Mesothelial cell of epicardium (in vitro differentiated cells): ENCODE measurements around the gene RGS1. TPM values are rescaled to one million over a fixed set of nuclear protein-coding genes. Genes with fewer than 3 reads are reported as not detected.

Source experiments
- DNase-seq, 2 experiments: peaks; one replicate each; pipeline ENCODE4 v3.0.0; 2021; ENCODE audit warnings: low spot score in 2 of 2; ENCODE audit not compliant: unreplicated experiment in 2 of 2
- H3K27ac Mint-ChIP-seq: 2 replicates; pipeline ENCODE4 v1.8.0; 2021; ENCODE audit warnings: mixed read lengths
- H3K27me3 Mint-ChIP-seq: 2 replicates; pipeline ENCODE4 v1.8.0; 2021; ENCODE audit warnings: low read depth, mixed read lengths
- H3K36me3 Mint-ChIP-seq: 2 replicates; pipeline ENCODE4 v1.8.0; 2021; ENCODE audit warnings: mixed read lengths
- H3K4me1 Mint-ChIP-seq: 2 replicates; pipeline ENCODE4 v1.8.0; 2021; ENCODE audit warnings: mixed read lengths
- H3K4me3 Mint-ChIP-seq: 2 replicates; pipeline ENCODE4 v1.8.0; 2021; ENCODE audit warnings: mild to moderate bottlenecking, moderate library complexity, mixed read lengths
- H3K9me3 Mint-ChIP-seq: 2 replicates; pipeline ENCODE4 v1.8.0; 2021; ENCODE audit warnings: mixed read lengths
- CTCF ChIP-seq: fragments of 200-600 bp; sonication (generic); IDR thresholded peaks from one replicate; pipeline ENCODE4 v1.5.0; 2021; ENCODE audit warnings: antibody characterized with exemption; ENCODE audit not compliant: unreplicated experiment
- total RNA-seq: library from RNA; stranded (reverse); gene quantifications from 3 replicates; pipeline ENCODE4 v1.2.1, GENCODE V29; 2021

The RGS1 gene
- total RNA-seq, 1 donor from 2014 or later, result 0.40 TPM

GRCh38 chr1:192557841-192558595 is 17.6 kb upstream of the RGS1 start:
- Mint-ChIP-seq H3K4me1 (peaks cover 21% of the 10 kb centered on the region), H3K36me3 (no peaks in the 10 kb centered on the region), H3K9me3 (peaks cover 19% of the 10 kb centered on the region), H3K27ac (no peak overlapping the region), H3K27me3 (no peaks in the 10 kb centered on the region), H3K4me3 (no peak overlapping the region)
- DNase-seq, result no peak
- no peak for TF ChIP-seq CTCF

GRCh38 chr1:192559115-192560006 is 16.2 kb upstream of the RGS1 start:
- Mint-ChIP-seq H3K36me3 (no peaks in the 10 kb centered on the region), H3K9me3 (peaks cover 13% of the 10 kb centered on the region), H3K4me1 (peaks cover 21% of the 10 kb centered on the region), H3K27me3 (no peaks in the 10 kb centered on the region), H3K27ac (peak overlapping the region; percentile 81), H3K4me3 (no peak overlapping the region)
- TF ChIP-seq CTCF, result no peak
- DNase-seq, result no peak

- Mint-ChIP-seq H3K9me3 (peaks cover 2% of the 10 kb centered on the region), H3K27me3 (no peaks in the 10 kb centered on the region), H3K4me1 (peaks cover 18% of the 10 kb centered on the region), H3K4me3 (no peak overlapping the region), H3K27ac (no peak overlapping the region), H3K36me3 (no peaks in the 10 kb centered on the region)
- no peak for TF ChIP-seq CTCF
- no peak for DNase-seq
Observed at GRCh38 chr1:192561301-192561700, 14.3 kb upstream of the RGS1 start.

- H3K27ac Mint-ChIP-seq, result peak overlapping the region; percentile 48
- H3K9me3 Mint-ChIP-seq, result no peaks in the 10 kb centered on the region
- TF ChIP-seq CTCF, result no peak
- no peaks in the 10 kb centered on the region for H3K36me3 Mint-ChIP-seq
- peaks cover 18% of the 10 kb centered on the region for H3K4me1 Mint-ChIP-seq
- DNase-seq, result no peak
- H3K27me3 Mint-ChIP-seq, result no peaks in the 10 kb centered on the region
- no peak overlapping the region for H3K4me3 Mint-ChIP-seq
Observed at GRCh38 chr1:192563129-192563528, 12.4 kb upstream of the RGS1 start.

- H3K27me3 Mint-ChIP-seq, result no peaks in the 10 kb centered on the region
Observed at GRCh38 chr1:192564099-192564498, 11.5 kb upstream of the RGS1 start.

More at GRCh38 chr1:192564099-192564498, 11.5 kb upstream of the RGS1 start:
- no peak overlapping the region for H3K27ac Mint-ChIP-seq
- DNase-seq, result no peak
- no peaks in the 10 kb centered on the region for H3K36me3 Mint-ChIP-seq
- H3K9me3 Mint-ChIP-seq, result no peaks in the 10 kb centered on the region
- no peak overlapping the region for H3K4me3 Mint-ChIP-seq
- peaks cover 17% of the 10 kb centered on the region for H3K4me1 Mint-ChIP-seq
- TF ChIP-seq CTCF, result no peak
